ENCODE results near the gene ZNF205. TPM values are rescaled to one million over a fixed set of nuclear protein-coding genes. Genes with fewer than 3 reads are reported as not detected.

Gene ZNF205
- total RNA-seq, 1 experiment from 2014 or later, result 19.0 TPM

DNA sequence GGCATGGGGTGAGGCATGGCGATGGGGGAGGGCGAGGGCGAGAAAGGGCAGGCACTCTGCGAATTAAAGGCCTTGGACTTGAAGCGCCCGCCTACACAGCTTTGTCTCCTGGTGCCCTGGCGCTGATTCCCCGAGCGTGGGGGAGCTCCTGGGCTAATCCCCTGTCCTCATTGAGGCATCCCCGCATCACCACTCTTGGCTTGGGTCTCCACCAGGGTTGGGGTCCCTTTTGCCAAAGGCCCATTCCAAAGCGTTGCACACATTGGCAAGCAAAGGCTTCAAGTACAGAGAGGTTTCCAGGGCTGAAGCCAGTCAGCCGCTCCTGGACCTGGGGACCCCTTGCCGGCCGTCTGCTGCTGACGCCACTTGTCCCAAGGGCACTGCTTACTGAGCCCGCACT is 8.0 kb downstream of the ZNF205 start:
- ChIA-PET CTCF (no interaction called here), POLR2A (ENCODE audit: unreplicated experiment) (no interaction called here)
- Histone ChIP-seq H3K4me2 (ENCODE audit: low read length) (no peak overlapping the region), H3K9me2 (replicated peaks; ENCODE audit: low read length) (no peaks in the 10 kb centered on the region), H3K36me3 (ENCODE audit: low read depth, low read length) (no peaks in the 10 kb centered on the region), H3K9ac (ENCODE audit: low read length) (no peak overlapping the region), H3K4me1 (ENCODE audit: insufficient read depth, low read length) (no peaks in the 10 kb centered on the region; the same call in 1 of the 2 replicates), H3K9me3 (ENCODE audit: low read length) (no peaks in the 10 kb centered on the region), H3K4me3 (ENCODE audit: low read length) (no peak overlapping the region), H3K27ac (ENCODE audit: low read length) (no peak overlapping the region), H3F3A (ENCODE audit: low read length, unreplicated experiment) (no peaks in the 10 kb centered on the region), H4K20me1 (ENCODE audit: low read length) (no peaks in the 10 kb centered on the region), H2AFZ (ENCODE audit: low read length) (no peak overlapping the region), H3K27me3 (ENCODE audit: low read length) (no peaks in the 10 kb centered on the region), H3K79me2 (ENCODE audit: low read length) (no peaks in the 10 kb centered on the region)
- ATAC-seq (no peak), DNase-seq (no peak)
- TF ChIP-seq EZH2phosphoT487 (IDR thresholded peaks at IDR 0.05; ENCODE audit: borderline replicate concordance, low read length), result no peak
- TF ChIP-seq, protein P1, sequence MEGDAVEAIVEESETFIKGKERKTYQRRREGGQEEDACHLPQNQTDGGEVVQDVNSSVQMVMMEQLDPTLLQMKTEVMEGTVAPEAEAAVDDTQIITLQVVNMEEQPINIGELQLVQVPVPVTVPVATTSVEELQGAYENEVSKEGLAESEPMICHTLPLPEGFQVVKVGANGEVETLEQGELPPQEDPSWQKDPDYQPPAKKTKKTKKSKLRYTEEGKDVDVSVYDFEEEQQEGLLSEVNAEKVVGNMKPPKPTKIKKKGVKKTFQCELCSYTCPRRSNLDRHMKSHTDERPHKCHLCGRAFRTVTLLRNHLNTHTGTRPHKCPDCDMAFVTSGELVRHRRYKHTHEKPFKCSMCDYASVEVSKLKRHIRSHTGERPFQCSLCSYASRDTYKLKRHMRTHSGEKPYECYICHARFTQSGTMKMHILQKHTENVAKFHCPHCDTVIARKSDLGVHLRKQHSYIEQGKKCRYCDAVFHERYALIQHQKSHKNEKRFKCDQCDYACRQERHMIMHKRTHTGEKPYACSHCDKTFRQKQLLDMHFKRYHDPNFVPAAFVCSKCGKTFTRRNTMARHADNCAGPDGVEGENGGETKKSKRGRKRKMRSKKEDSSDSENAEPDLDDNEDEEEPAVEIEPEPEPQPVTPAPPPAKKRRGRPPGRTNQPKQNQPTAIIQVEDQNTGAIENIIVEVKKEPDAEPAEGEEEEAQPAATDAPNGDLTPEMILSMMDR (conservative IDR thresholded peaks at IDR 0.05; ENCODE audit: low read depth, low read length), result no peak
- TF ChIP-seq EZH2 (IDR thresholded peaks at IDR 0.05; ENCODE audit: low read length, unreplicated experiment), result no peak
- intact Hi-C loops (cut with micrococcal nuclease), result no loop called here
- BruUV-seq (replicated peaks), result no TSS peak

DNA sequence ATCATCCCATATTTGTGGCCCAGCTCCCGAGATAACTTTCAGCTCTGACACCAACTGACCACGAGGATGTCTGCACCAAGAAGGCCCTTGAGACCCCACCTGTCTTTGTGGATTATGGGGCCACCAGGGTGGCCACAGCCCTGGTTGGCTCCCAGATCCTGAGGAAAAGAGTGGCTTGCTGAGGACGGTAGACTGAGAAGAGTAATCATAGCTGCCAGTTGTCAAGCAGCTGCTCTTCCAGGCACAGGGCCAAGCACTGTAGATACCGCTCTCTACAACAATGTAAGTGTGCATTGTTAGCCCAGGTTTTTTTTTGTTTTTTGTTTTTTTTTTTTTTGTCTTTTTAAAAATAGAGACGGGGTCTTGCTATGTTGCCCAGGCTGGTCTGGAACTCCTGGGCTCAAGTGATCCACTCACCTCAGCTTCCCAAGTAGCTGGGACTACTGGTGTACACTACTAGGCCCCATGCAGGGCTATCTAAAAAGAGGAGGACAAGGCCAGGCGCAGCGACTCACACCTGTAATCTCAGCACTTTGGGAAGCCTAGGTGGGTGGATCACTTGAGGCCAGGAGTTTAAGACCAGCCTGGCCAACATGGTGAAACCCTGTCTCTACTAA is 9.6 kb downstream of the ZNF205 start:
- Histone ChIP-seq H4K20me1 (ENCODE audit: low read length) (no peaks in the 10 kb centered on the region), H3K27me3 (ENCODE audit: low read length) (no peaks in the 10 kb centered on the region), H3K27ac (ENCODE audit: low read length) (no peak overlapping the region), H3K4me3 (ENCODE audit: low read length) (no peak overlapping the region), H3K9me2 (replicated peaks; ENCODE audit: low read length) (no peaks in the 10 kb centered on the region), H3K9ac (ENCODE audit: low read length) (no peak overlapping the region), H2AFZ (ENCODE audit: low read length) (no peak overlapping the region), H3K4me1 (ENCODE audit: insufficient read depth, low read length) (no peaks in the 10 kb centered on the region; the same call in 1 of the 2 replicates), H3K9me3 (ENCODE audit: low read length) (no peaks in the 10 kb centered on the region), H3K79me2 (ENCODE audit: low read length) (no peaks in the 10 kb centered on the region), H3F3A (ENCODE audit: low read length, unreplicated experiment) (no peaks in the 10 kb centered on the region), H3K4me2 (ENCODE audit: low read length) (no peak overlapping the region), H3K36me3 (ENCODE audit: low read depth, low read length) (no peaks in the 10 kb centered on the region)
- no TSS peak for BruUV-seq (replicated peaks)
- ATAC-seq (no peak), DNase-seq (no peak)
- POLR2A ChIA-PET (ENCODE audit: unreplicated experiment), result interaction anchor here (0.8 kb wide), 1 partner anchor 1306 kb away, joined by 4 read pairs; no protein-coding TSS in a partner anchor
- CTCF ChIA-PET, result interaction anchor here (0.5 kb wide), 1 partner anchor 9 kb away, joined by 5 read pairs; no protein-coding TSS in a partner anchor
- intact Hi-C loops (cut with micrococcal nuclease), result no loop called here
- TF ChIP-seq, protein P1 (conservative IDR thresholded peaks at IDR 0.05; ENCODE audit: low read depth, low read length), result no peak
- TF ChIP-seq EZH2phosphoT487 (IDR thresholded peaks at IDR 0.05; ENCODE audit: borderline replicate concordance, low read length), result no peak
- no peak for TF ChIP-seq EZH2 (IDR thresholded peaks at IDR 0.05; ENCODE audit: low read length, unreplicated experiment)

DNA sequence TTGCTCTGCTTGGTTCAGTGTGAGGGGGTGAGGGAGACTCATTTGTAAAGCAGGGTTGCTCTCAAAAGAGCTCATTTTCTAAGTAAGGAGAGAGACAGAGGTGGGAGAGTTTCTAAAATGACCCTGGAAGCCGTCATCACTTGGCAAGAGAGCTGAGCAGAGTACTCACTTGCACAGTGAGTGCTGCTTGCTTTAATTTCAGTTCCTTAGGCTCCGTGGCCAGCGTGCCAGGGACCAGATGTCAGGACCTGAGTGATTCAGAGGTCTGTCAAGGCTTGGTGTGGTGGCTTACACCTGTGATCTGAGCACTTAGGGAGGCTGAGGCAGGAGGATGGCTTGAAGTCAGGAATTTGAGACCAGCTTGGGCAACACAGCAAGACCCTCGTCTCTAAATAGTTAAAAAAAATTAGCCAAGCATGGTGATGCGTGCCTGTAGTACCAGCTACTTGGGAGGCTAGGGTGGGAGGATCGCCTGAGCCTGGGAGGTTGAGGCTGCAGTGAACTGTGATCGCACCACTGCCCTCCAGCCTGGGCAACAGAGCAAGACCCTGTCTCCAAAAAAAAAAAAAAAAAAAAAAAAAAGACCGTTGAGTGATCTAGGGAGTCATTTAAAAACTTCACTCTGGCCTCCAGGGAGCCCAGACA is 10.7 kb downstream of the ZNF205 start:
- Histone ChIP-seq H2AFZ (ENCODE audit: low read length) (no peak overlapping the region), H3F3A (ENCODE audit: low read length, unreplicated experiment) (no peaks in the 10 kb centered on the region), H3K36me3 (ENCODE audit: low read depth, low read length) (no peaks in the 10 kb centered on the region; the same call in 1 of the 2 replicates), H3K4me3 (ENCODE audit: low read length) (peak overlapping the region; percentile 73; the same call in 1 of the 2 replicates), H3K79me2 (ENCODE audit: low read length) (no peaks in the 10 kb centered on the region), H3K9ac (ENCODE audit: low read length) (no peak overlapping the region), H3K9me3 (ENCODE audit: low read length) (no peaks in the 10 kb centered on the region), H3K27me3 (ENCODE audit: low read length) (no peaks in the 10 kb centered on the region), H4K20me1 (ENCODE audit: low read length) (no peaks in the 10 kb centered on the region), H3K4me2 (ENCODE audit: low read length) (peak overlapping the region; percentile 90), H3K27ac (ENCODE audit: low read length) (no peak overlapping the region), H3K4me1 (ENCODE audit: insufficient read depth, low read length) (no peaks in the 10 kb centered on the region; the same call in 1 of the 2 replicates), H3K9me2 (replicated peaks; ENCODE audit: low read length) (no peaks in the 10 kb centered on the region)
- no peak for TF ChIP-seq EZH2phosphoT487 (IDR thresholded peaks at IDR 0.05; ENCODE audit: borderline replicate concordance, low read length)
- TF ChIP-seq, protein P1 (conservative IDR thresholded peaks at IDR 0.05; ENCODE audit: low read depth, low read length), result no peak
- TF ChIP-seq EZH2 (IDR thresholded peaks at IDR 0.05; ENCODE audit: low read length, unreplicated experiment), result no peak
- DNase-seq (no peak), ATAC-seq (no peak)
- intact Hi-C loops (cut with micrococcal nuclease), result no loop called here
- no TSS peak for BruUV-seq (replicated peaks)
- ChIA-PET CTCF (no interaction called here), POLR2A (ENCODE audit: unreplicated experiment) (interaction anchor here (0.8 kb wide), 1 partner anchor 1305 kb away, joined by 4 read pairs; no protein-coding TSS in a partner anchor)
